Natural killer cell (primary cell): ENCODE measurements around the gene PEX11A. TPM values are rescaled to one million over a fixed set of nuclear protein-coding genes. Genes with fewer than 3 reads are reported as not detected.

ENCODE experiments used
- ATAC-seq, 3 donors: fragments of 150-1000 bp in 2 of 3; fragments of 200-7000 bp in 1 of 3; cut with Tn5 transposase; 1 replicate in 1 of 3; 2 replicates in 2 of 3; pipeline ENCODE4 v1.10.0; 2021; ENCODE audit warnings: mild to moderate bottlenecking in 2 of 3, moderate library complexity in 2 of 3
- DNase-seq, 2 donors: peaks; one replicate each; pipeline versions ENCODE4 v3.0.0 to v3.0.0-alpha.2; 2013 to 2021; ENCODE audit warnings: mixed read lengths in 1 of 2
- H3K27ac ChIP-seq: one replicate; pipeline ENCODE4 v1.5.1; 2013; ENCODE audit warnings: mild to moderate bottlenecking, low read length
- H3K27me3 ChIP-seq: one replicate; pipeline ENCODE4 v1.6.1; 2013; ENCODE audit warnings: low read length; ENCODE audit not compliant: control insufficient read depth, insufficient read depth
- H3K36me3 ChIP-seq: one replicate; pipeline ENCODE4 v1.6.1; 2013; ENCODE audit warnings: low read length; ENCODE audit not compliant: control insufficient read depth, insufficient read depth
- H3K4me1 ChIP-seq: one replicate; pipeline ENCODE4 v1.6.1; 2013; ENCODE audit warnings: low read length; ENCODE audit not compliant: control insufficient read depth, insufficient read depth
- H3K4me3 ChIP-seq: one replicate; pipeline ENCODE4 v1.5.1; 2013; ENCODE audit warnings: low read length
- H3K9me3 ChIP-seq: one replicate; pipeline ENCODE4 v1.6.1; 2013; ENCODE audit warnings: low read length; ENCODE audit not compliant: control insufficient read depth, insufficient read depth
- H3K27ac Mint-ChIP-seq, 2 donors: one replicate each; pipeline ENCODE4 v1.8.0; 2022; ENCODE audit warnings: mild to moderate bottlenecking in 2 of 2, mixed read lengths in 2 of 2, moderate library complexity in 1 of 2
- H3K27me3 Mint-ChIP-seq, 2 donors: one replicate each; pipeline ENCODE4 v1.8.0; 2022; ENCODE audit warnings: low read depth in 2 of 2, mixed read lengths in 2 of 2
- H3K36me3 Mint-ChIP-seq: one replicate; pipeline ENCODE4 v1.8.0; 2022; ENCODE audit warnings: mixed read lengths
- H3K4me1 Mint-ChIP-seq, 2 donors: one replicate each; pipeline ENCODE4 v1.8.0; 2022; ENCODE audit warnings: mixed read lengths in 2 of 2
- H3K4me3 Mint-ChIP-seq: one replicate; pipeline ENCODE4 v1.8.0; 2022; ENCODE audit warnings: mild to moderate bottlenecking, moderate library complexity, mixed read lengths
- H3K9me3 Mint-ChIP-seq, 2 donors: one replicate each; pipeline ENCODE4 v1.8.0; 2022; ENCODE audit warnings: mixed read lengths in 2 of 2
- WGBS: methylation state at CpG from one replicate; pipeline ENCODE4 v1.1.7; 2013; ENCODE audit warnings: missing lambda C conversion rate; ENCODE audit not compliant: insufficient coverage; 5-methylcytosine and 5-hydroxymethylcytosine counted together
- intact Hi-C: fragments of 100-400 bp; cut with micrococcal nuclease; formaldehyde crosslinking; loops from one replicate; pipeline ENCODE4 v1.14.2; 2022
- total RNA-seq, 4 donors: library from RNA; stranded (reverse); fragments of 120-200 nt in 1 of 4; gene quantifications; one replicate each; pipeline versions ENCODE4 v1.2.3 to v1.2.4, GENCODE V29; 2013 to 2022
- TF ChIP-seq, protein P1 (sequence below): fragments of 200-600 bp; IDR thresholded peaks from one replicate; pipeline ENCODE4 v1.8.0; 2022; ENCODE audit warnings: antibody characterized with exemption

The PEX11A gene
- total RNA-seq, 3 donors from 2014 or later (not counting 1 experiment from before 2014, with no cell fraction given): 2.0 to 3.1 (median 3.1) TPM

DNA sequence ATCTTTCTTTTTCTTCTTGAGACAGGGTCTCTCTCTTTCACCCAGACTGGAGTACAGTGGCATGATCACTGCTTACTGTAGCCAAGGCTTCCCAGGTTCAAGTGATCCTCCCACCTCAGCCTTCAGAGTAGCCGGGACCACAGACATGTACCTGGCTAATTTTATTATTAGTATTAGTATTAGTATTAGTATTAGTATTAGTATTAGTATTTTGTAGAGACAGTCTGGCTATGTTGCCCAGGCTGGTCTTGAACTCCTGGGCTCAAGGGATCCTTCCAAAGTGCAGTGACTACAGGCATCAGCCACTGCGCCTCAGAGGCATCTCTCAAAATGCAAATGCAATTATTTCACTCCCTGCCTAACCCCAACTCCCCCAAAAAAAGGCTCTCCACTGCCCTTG lies 37.0 kb downstream of the PEX11A start:
- ATAC-seq (no peak), DNase-seq (no peak)
- Histone ChIP-seq H3K36me3 (no peaks in the 10 kb centered on the region), H3K27ac (no peak overlapping the region), H3K27me3 (peaks cover 7% of the 10 kb centered on the region), H3K4me1 (peaks cover 16% of the 10 kb centered on the region), H3K4me3 (no peak overlapping the region), H3K9me3 (no peaks in the 10 kb centered on the region)
- Mint-ChIP-seq H3K27me3 (peaks cover 9 to 33% of the 10 kb centered on the region in 2 donors), H3K4me1 (peaks cover 6 to 14% of the 10 kb centered on the region in 2 donors), H3K27ac (no peak overlapping the region), H3K9me3 (no peaks in the 10 kb centered on the region), H3K36me3 (no peaks in the 10 kb centered on the region), H3K4me3 (peak overlapping the region; percentile 39)
- WGBS: 100% methylated on average over 1 of the region's 2 CpGs
- intact Hi-C loops: no loop called here
- TF ChIP-seq, protein P1, sequence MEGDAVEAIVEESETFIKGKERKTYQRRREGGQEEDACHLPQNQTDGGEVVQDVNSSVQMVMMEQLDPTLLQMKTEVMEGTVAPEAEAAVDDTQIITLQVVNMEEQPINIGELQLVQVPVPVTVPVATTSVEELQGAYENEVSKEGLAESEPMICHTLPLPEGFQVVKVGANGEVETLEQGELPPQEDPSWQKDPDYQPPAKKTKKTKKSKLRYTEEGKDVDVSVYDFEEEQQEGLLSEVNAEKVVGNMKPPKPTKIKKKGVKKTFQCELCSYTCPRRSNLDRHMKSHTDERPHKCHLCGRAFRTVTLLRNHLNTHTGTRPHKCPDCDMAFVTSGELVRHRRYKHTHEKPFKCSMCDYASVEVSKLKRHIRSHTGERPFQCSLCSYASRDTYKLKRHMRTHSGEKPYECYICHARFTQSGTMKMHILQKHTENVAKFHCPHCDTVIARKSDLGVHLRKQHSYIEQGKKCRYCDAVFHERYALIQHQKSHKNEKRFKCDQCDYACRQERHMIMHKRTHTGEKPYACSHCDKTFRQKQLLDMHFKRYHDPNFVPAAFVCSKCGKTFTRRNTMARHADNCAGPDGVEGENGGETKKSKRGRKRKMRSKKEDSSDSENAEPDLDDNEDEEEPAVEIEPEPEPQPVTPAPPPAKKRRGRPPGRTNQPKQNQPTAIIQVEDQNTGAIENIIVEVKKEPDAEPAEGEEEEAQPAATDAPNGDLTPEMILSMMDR: no peak

DNA sequence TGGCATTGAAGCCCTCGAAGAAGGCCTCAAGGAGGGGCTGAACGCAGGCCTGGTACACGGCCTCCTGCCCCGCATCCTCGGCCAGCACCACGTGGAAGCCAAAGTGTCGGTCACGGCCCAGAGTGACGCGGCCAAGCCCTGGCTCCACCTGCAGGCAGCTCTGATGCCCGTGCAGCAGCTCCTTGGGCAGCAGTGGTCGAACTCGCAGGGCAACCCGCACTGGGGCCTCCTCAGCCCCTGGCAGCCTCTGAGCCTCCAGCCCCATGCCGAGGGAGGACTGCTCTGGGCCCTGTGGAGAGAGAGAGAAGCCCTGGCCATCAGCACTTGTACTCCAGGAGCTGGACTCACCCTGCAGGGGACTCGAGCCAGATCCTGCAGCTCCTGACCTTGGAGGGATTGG lies 37.9 kb downstream of the PEX11A start:
- H3K27me3 ChIP-seq: peaks cover 7% of the 10 kb centered on the region
- no peak overlapping the region for H3K4me3 ChIP-seq
- Mint-ChIP-seq H3K27ac (no peak overlapping the region), H3K4me1 (peaks cover 6 to 14% of the 10 kb centered on the region in 2 donors), H3K27me3 (peaks cover 3 to 27% of the 10 kb centered on the region in 2 donors), H3K9me3 (no peaks in the 10 kb centered on the region), H3K4me3 (no peak overlapping the region), H3K36me3 (no peaks in the 10 kb centered on the region)
- TF ChIP-seq, protein P1: no peak
- DNase-seq: no peak
- peaks cover 16% of the 10 kb centered on the region for H3K4me1 ChIP-seq
- ATAC-seq: no peak
- H3K9me3 ChIP-seq: no peaks in the 10 kb centered on the region
- H3K27ac ChIP-seq: no peak overlapping the region
- H3K36me3 ChIP-seq: no peaks in the 10 kb centered on the region
- 86% methylated on average over 16 of the region's 16 CpGs for WGBS
- intact Hi-C loops: no loop called here

DNA sequence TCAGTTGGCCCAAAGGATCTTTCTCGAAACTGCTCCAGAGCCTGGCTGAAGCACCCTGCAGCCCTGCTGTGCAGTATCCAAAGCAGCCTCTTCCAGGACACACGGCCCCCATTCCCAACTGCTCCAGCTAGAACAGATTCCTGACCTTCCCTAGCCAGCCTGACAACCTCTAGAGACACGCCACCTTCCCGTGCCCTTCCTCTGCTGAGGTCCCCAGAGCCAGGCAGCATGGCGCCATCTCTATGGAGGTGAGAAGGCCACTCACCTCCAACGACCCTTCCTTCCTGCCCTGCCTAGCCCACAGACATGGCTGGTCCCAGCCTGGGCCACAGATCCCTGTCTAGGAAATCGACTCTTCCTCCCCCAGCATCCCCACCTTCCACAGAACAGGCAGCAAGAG lies 38.4 kb downstream of the PEX11A start:
- ATAC-seq: no peak
- H3K27me3 ChIP-seq: peaks cover 7% of the 10 kb centered on the region
- Mint-ChIP-seq H3K27ac (no peak overlapping the region), H3K9me3 (no peaks in the 10 kb centered on the region), H3K4me1 (peaks cover 6 to 17% of the 10 kb centered on the region in 2 donors), H3K4me3 (no peak overlapping the region), H3K36me3 (no peaks in the 10 kb centered on the region), H3K27me3 (peaks cover 0 to 26% of the 10 kb centered on the region in 2 donors)
- 75% methylated on average over 7 of the region's 7 CpGs for WGBS
- no peak for DNase-seq
- H3K4me1 ChIP-seq: peaks cover 17% of the 10 kb centered on the region
- no peaks in the 10 kb centered on the region for H3K36me3 ChIP-seq
- intact Hi-C loops: no loop called here
- no peak overlapping the region for H3K27ac ChIP-seq
- TF ChIP-seq, protein P1: no peak
- H3K9me3 ChIP-seq: no peaks in the 10 kb centered on the region
- no peak overlapping the region for H3K4me3 ChIP-seq

DNA sequence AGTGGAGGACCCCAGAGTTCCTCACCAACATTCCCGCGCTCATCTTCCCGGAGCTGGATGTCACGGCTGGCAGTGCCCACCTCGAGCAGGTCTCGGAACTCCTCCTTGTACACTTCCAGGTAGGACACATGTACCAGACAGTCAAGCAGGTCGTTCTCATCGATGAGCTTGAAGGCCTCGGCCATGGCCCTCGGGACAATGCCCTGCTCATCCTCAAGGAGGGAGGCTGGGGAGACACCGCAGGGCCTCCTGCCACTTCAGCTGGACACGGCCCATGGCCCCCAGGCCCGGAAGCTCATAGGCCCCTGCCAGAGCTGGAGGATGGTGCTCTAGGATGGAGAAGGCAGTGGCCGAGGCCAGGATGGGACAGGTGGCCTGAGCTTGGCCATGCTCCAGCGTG lies 40.8 kb downstream of the PEX11A start:
- WGBS: 93% methylated on average over 15 of the region's 15 CpGs
- Histone ChIP-seq H3K9me3 (no peaks in the 10 kb centered on the region), H3K27me3 (peaks cover 4% of the 10 kb centered on the region), H3K4me1 (peaks cover 10% of the 10 kb centered on the region), H3K36me3 (no peaks in the 10 kb centered on the region), H3K4me3 (no peak overlapping the region), H3K27ac (no peak overlapping the region)
- Mint-ChIP-seq H3K4me3 (no peak overlapping the region), H3K27ac (no peak overlapping the region), H3K4me1 (peaks cover 4 to 11% of the 10 kb centered on the region in 2 donors), H3K36me3 (no peaks in the 10 kb centered on the region), H3K9me3 (no peaks in the 10 kb centered on the region), H3K27me3 (peaks cover 0 to 16% of the 10 kb centered on the region in 2 donors)
- intact Hi-C loops: no loop called here
- DNase-seq: no peak
- TF ChIP-seq, protein P1: no peak
- no peak for ATAC-seq
